Ascending aorta (tissue), 2 donors: ENCODE measurements around the gene GRB14. TPM values are rescaled to one million over a fixed set of nuclear protein-coding genes. Genes with fewer than 3 reads are reported as not detected.

Experiments used
- DNase-seq, 2 donors: peaks; one replicate each; pipeline ENCODE4 v3.0.0-alpha.2; 2019; ENCODE audit warnings: low spot score in 2 of 2
- H3K27ac ChIP-seq, 2 donors: fragments of 200-600 bp; sonication (generic); one replicate each; pipeline ENCODE4 v1.5.1; 2016 to 2017; ENCODE audit warnings: mild to moderate bottlenecking in 1 of 2
- H3K27me3 ChIP-seq: fragments of 200-600 bp; sonication (generic); one replicate; pipeline ENCODE4 v1.5.1; 2017
- H3K36me3 ChIP-seq, 2 donors: fragments of 200-600 bp; sonication (generic); one replicate each; pipeline ENCODE4 v1.5.1; 2016
- H3K4me1 ChIP-seq, 2 donors: fragments of 200-600 bp; sonication (generic); one replicate each; pipeline ENCODE4 v1.5.1; 2016 to 2017; ENCODE audit warnings: mild to moderate bottlenecking in 1 of 2
- H3K4me3 ChIP-seq, 2 donors: fragments of 200-600 bp; sonication (generic); one replicate each; pipeline ENCODE4 v1.5.1; 2016 to 2017; ENCODE audit warnings: mild to moderate bottlenecking in 1 of 2
- H3K9me3 ChIP-seq, 2 donors: fragments of 200-600 bp; sonication (generic); one replicate each; pipeline ENCODE4 v1.5.1; 2016
- CTCF ChIP-seq, 3 experiments: fragments of 200-600 bp in 2 of 3; fragments of 450-650 bp in 1 of 3; sonication (generic) in 2 of 3; IDR thresholded peaks; one replicate each; pipeline ENCODE4 v1.5.1; 2016 to 2019; ENCODE audit warnings: antibody characterized with exemption in 3 of 3, mild to moderate bottlenecking in 1 of 3, moderate library complexity in 1 of 3
- intact Hi-C: fragments of 100-400 bp; cut with DNase I; formaldehyde crosslinking; loops from one replicate; pipeline ENCODE4 v1.15.1; 2023
- total RNA-seq: library from RNA; depleted of rRNA; stranded (reverse); fragments of >200 nt; gene quantifications from one replicate; pipeline ENCODE4 v1.1.0, GENCODE V29; 2016

Gene GRB14
- total RNA-seq, 1 donor from 2014 or later: 1.1 TPM

GRCh38 chr2:164523009-164523408 is 98.3 kb downstream of the GRB14 start:
- no peak for TF ChIP-seq CTCF (IDR thresholded peaks at IDR 0.05)
- H3K36me3 ChIP-seq: no peaks in the 10 kb centered on the region
- DNase-seq: no peak
- no peak overlapping the region for H3K27ac ChIP-seq
- H3K4me1 ChIP-seq: no peaks in the 10 kb centered on the region
- intact Hi-C loops: no loop called here
- H3K4me3 ChIP-seq: no peak overlapping the region
- peaks cover 0 to 4% of the 10 kb centered on the region in 2 donors for H3K9me3 ChIP-seq
- no peaks in the 10 kb centered on the region for H3K27me3 ChIP-seq

- TF ChIP-seq CTCF (IDR thresholded peaks at IDR 0.05): no peak
- Histone ChIP-seq H3K27ac (no peak overlapping the region), H3K36me3 (no peaks in the 10 kb centered on the region), H3K4me3 (no peak overlapping the region), H3K4me1 (no peaks in the 10 kb centered on the region), H3K27me3 (no peaks in the 10 kb centered on the region), H3K9me3 (peaks cover 0 to 8% of the 10 kb centered on the region in 2 donors)
- DNase-seq: no peak
- intact Hi-C loops: no loop called here
These were observed 98.7 kb downstream of the GRB14 start for GRCh38 chr2:164522561-164522981.

GRCh38 chr2:164515734-164516133 is 105.5 kb downstream of the GRB14 start:
- DNase-seq: no peak
- peaks cover 16 to 25% of the 10 kb centered on the region in 2 donors for H3K9me3 ChIP-seq
- no peaks in the 10 kb centered on the region for H3K36me3 ChIP-seq
- no peaks in the 10 kb centered on the region for H3K27me3 ChIP-seq
- no peak overlapping the region for H3K4me3 ChIP-seq
- H3K4me1 ChIP-seq: no peaks in the 10 kb centered on the region
- H3K27ac ChIP-seq: no peak overlapping the region
- intact Hi-C loops: no loop called here
- no peak for TF ChIP-seq CTCF (IDR thresholded peaks at IDR 0.05)

GRCh38 chr2:164515030-164515429 is 106.3 kb downstream of the GRB14 start:
- intact Hi-C loops: no loop called here
- no peak for TF ChIP-seq CTCF (IDR thresholded peaks at IDR 0.05)
- H3K27me3 ChIP-seq: no peaks in the 10 kb centered on the region
- peaks cover 16 to 25% of the 10 kb centered on the region in 2 donors for H3K9me3 ChIP-seq
- H3K4me3 ChIP-seq: no peak overlapping the region
- DNase-seq: peak in 1 of 2 donors; percentile 55
- no peaks in the 10 kb centered on the region for H3K36me3 ChIP-seq
- H3K27ac ChIP-seq: no peak overlapping the region
- H3K4me1 ChIP-seq: no peaks in the 10 kb centered on the region

- H3K4me1 ChIP-seq: no peaks in the 10 kb centered on the region
- H3K36me3 ChIP-seq: no peaks in the 10 kb centered on the region
- intact Hi-C loops: no loop called here
- H3K9me3 ChIP-seq: peaks cover 16 to 25% of the 10 kb centered on the region in 2 donors
- no peaks in the 10 kb centered on the region for H3K27me3 ChIP-seq
- DNase-seq: no peak
- no peak for TF ChIP-seq CTCF (IDR thresholded peaks at IDR 0.05)
- no peak overlapping the region for H3K4me3 ChIP-seq
- H3K27ac ChIP-seq: no peak overlapping the region
These were observed 106.8 kb downstream of the GRB14 start for GRCh38 chr2:164514491-164514890.

- TF ChIP-seq CTCF (IDR thresholded peaks at IDR 0.05): no peak
- H3K4me3 ChIP-seq: no peak overlapping the region
- H3K27ac ChIP-seq: no peak overlapping the region
- H3K9me3 ChIP-seq: peaks cover 16 to 19% of the 10 kb centered on the region in 2 donors
- no peaks in the 10 kb centered on the region for H3K36me3 ChIP-seq
- H3K27me3 ChIP-seq: no peaks in the 10 kb centered on the region
- H3K4me1 ChIP-seq: no peaks in the 10 kb centered on the region
- no peak for DNase-seq
- intact Hi-C loops: no loop called here
These were observed 108.4 kb downstream of the GRB14 start for GRCh38 chr2:164512871-164513270.
